OCI-LY7 (cell line): ENCODE results near the gene LGI1.

Experiments used
- CTCF ChIP-seq: fragments of 200-600 bp; sonication (generic); conservative IDR thresholded peaks from 2 replicates; pipeline ENCODE4 v1.5.1; 2014; ENCODE audit warnings: mild to moderate bottlenecking, antibody characterized with exemption, low read length, moderate library complexity, mixed read lengths
- EZH2phosphoT487 ChIP-seq: fragments of 200-600 bp; sonication (generic); IDR thresholded peaks from 2 replicates; pipeline ENCODE4 v1.6.1; 2018; ENCODE audit warnings: low read depth, borderline replicate concordance, mild to moderate bottlenecking, mixed run types, antibody characterized with exemption, low read length, moderate library complexity, mixed read lengths

DNA sequence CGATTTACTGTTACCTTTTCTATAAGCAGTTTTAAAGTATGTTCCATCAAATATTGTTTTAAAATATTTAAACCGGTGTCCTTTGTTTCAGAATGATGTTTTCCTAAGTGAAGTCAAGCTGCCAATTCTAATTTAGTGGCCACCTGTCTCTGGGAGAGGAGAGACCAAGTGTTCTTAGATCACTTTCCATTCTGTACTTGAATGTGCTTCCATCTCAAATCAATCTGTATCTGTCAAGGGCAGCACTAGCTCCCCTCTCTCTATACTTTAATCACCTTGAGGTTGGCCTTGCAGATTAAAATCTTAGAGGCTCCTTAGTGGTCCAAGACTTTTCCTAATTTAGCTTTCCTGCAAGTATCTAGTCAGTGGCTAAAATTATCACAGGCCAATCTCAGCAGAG is 49.6 kb downstream of the LGI1 start:
- TF ChIP-seq CTCF (no peak), EZH2phosphoT487 (no peak)
